Esophagus (tissue), 2 donors: Measurements from ENCODE around the gene GEMIN7. TPM values are rescaled to one million over a fixed set of nuclear protein-coding genes. Genes with fewer than 3 reads are reported as not detected.

Source experiments
- H3K27ac ChIP-seq, 2 donors: one replicate each; pipeline ENCODE4 v1.5.1; 2013; ENCODE audit warnings: low read depth in 2 of 2, mild to moderate bottlenecking in 2 of 2, inconsistent platforms in 1 of 2, low read length in 1 of 2, moderate library complexity in 1 of 2
- H3K27me3 ChIP-seq, 2 donors: one replicate each; pipeline ENCODE4 v1.6.1; 2013; ENCODE audit warnings: low read length in 2 of 2, control low read depth in 1 of 2, mild to moderate bottlenecking in 1 of 2; ENCODE audit not compliant: insufficient read depth in 2 of 2, control insufficient read depth in 1 of 2
- H3K36me3 ChIP-seq, 2 donors: one replicate each; pipeline ENCODE4 v1.6.1; 2013; ENCODE audit warnings: low read length in 1 of 2; ENCODE audit not compliant: control insufficient read depth in 2 of 2, insufficient read depth in 2 of 2
- H3K4me1 ChIP-seq, 2 donors: one replicate each; pipeline ENCODE4 v1.6.1; 2013; ENCODE audit warnings: low read length in 1 of 2; ENCODE audit not compliant: control insufficient read depth in 2 of 2, insufficient read depth in 2 of 2
- H3K4me3 ChIP-seq, 2 donors: one replicate each; pipeline ENCODE4 v1.5.1; 2013; ENCODE audit warnings: low read length in 2 of 2, mild to moderate bottlenecking in 2 of 2, low read depth in 1 of 2, moderate library complexity in 1 of 2
- H3K9me3 ChIP-seq, 2 donors: one replicate each; pipeline ENCODE4 v1.6.1; 2013; ENCODE audit warnings: mild to moderate bottlenecking in 2 of 2, low read depth in 1 of 2, low read length in 1 of 2, moderate library complexity in 1 of 2; ENCODE audit not compliant: control insufficient read depth in 2 of 2, insufficient read depth in 1 of 2
- WGBS, 2 donors: extraction: QIAGEN DNeasy Blood & Tissue Kit; methylation state at CpG; one replicate each; pipeline ENCODE4 v1.1.7; 2013; 5-methylcytosine and 5-hydroxymethylcytosine counted together
- polyA plus RNA-seq, 2 donors: library from polyadenylated mRNA; stranded (reverse); fragments of 200-250 nt; gene quantifications; one replicate each; pipeline ENCODE4 v1.2.3, GENCODE V29; 2013
- donor health status: healthy with polysubstance abuse.
- donor health status: Bipolar disorder and iron deficiency.

GEMIN7 gene
- polyA plus RNA-seq, 2 donors: 20.7 to 21.3 TPM

DNA sequence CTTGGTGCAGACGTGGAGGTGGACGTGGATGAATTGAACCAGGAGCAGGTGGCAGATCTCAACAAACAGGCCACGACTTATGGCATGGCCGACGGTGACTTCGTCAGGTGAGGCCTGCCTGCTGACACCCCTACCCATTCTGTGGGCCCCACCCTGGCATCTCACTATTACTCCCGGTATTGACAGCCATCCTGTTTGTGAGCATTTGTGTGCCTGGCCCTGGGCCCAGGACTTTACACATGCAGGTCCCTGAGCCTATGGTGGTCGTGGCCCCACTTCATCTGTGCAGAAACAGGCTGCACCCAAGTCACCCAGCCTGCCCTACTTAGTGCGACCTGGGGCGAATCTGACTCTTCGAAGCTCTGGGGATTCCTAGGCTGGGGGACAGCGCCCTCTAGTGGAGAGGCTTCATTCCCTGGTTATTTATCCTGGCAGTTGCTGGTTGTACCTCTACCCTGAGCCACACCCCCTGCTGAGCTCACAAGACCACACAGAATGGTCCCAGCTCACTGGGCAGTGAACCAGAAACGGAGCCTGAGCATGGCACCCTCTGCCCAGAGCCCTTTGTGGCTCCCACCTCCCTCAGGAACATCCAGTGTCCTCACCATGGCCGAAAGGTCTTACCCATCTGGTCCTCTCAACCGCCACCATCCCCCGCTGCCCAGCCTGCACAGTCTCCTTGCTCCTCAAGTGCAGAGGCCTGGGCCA lies 19.6 kb upstream of the GEMIN7 start:
- H3K4me1 ChIP-seq: peaks cover 0 to 2% of the 10 kb centered on the region in 2 donors
- no peak overlapping the region for H3K4me3 ChIP-seq
- no peaks in the 10 kb centered on the region for H3K27me3 ChIP-seq
- H3K9me3 ChIP-seq: no peaks in the 10 kb centered on the region
- 50 to 54% methylated on average over 16 of the region's 16 CpGs for WGBS, 2 donors
- H3K27ac ChIP-seq: no peak overlapping the region
- H3K36me3 ChIP-seq: peaks cover 20 to 80% of the 10 kb centered on the region in 2 donors

DNA sequence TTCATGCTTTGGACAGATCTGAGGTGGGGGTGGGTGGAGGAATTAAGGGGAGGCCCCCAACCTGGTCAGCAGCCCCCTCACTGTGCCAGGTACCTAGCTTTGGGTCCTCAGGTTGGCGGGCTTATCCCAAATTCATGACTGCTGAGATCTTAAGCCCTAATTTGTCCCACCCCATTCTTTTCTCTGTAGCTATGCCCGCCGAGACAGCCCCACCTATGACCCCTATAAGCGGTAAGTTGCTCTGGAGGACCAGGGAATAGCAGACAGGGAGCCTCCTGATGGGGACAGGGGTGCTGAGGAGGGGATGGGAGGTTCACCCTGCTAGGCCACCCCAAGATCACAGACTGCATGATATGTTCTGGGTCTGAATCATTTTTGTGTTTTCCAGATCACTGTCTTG lies 17.1 kb upstream of the GEMIN7 start:
- Histone ChIP-seq H3K4me1 (peaks cover 0 to 2% of the 10 kb centered on the region in 2 donors), H3K9me3 (no peaks in the 10 kb centered on the region), H3K27me3 (no peaks in the 10 kb centered on the region), H3K36me3 (peaks cover 20 to 73% of the 10 kb centered on the region in 2 donors), H3K27ac (no peak overlapping the region), H3K4me3 (no peak overlapping the region)
- WGBS, 2 donors: 94 to 96% methylated on average over 4 of the region's 4 CpGs

DNA sequence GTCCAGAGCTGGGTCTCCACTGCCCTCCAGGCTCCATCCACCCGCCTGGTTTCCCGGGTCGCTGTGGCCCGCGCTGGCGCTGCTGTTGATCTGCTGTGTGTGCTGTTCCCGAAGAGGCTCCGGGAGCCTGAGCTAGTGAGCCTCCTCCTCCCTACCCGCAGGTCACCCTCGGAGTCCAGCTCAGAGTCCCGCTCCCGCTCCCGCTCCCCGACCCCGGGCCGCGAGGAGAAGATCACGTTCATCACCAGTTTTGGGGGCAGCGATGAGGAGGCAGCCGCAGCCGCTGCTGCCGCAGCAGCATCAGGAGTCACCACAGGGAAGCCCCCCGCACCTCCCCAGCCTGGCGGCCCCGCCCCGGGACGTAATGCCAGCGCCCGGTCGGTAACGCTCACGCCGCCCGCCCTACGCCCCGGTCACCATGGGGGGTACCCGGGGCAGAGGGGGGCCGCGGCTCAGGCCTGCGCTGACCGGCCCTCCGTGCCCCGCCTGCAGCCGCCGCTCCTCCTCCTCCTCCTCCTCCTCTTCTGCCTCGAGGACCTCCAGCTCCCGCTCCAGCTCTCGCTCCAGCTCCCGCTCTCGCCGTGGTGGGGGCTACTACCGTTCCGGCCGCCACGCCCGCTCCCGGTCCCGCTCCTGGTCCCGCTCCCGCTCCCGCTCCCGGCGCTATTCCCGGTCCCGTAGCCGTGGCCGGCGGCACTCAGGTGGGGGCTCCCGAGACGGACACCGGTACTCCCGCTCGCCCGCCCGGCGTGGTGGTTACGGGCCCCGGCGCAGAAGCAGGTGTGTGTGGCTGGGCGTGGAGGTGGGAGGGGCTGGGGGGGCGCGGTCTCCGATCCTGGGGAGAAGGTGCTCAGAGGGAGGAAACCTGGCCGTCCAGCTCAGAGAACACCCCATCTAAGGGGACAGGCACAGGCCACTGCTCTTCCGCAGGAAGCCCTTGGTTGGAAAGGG lies 14.9 kb upstream of the GEMIN7 start:
- peaks cover 0 to 8% of the 10 kb centered on the region in 2 donors for H3K4me1 ChIP-seq
- no peaks in the 10 kb centered on the region for H3K27me3 ChIP-seq
- WGBS, 2 donors: 95 to 96% methylated on average over 85 of the region's 85 CpGs
- H3K27ac ChIP-seq: no peak overlapping the region
- H3K36me3 ChIP-seq: peaks cover 18 to 68% of the 10 kb centered on the region in 2 donors
- no peak overlapping the region for H3K4me3 ChIP-seq
- H3K9me3 ChIP-seq: no peaks in the 10 kb centered on the region

DNA sequence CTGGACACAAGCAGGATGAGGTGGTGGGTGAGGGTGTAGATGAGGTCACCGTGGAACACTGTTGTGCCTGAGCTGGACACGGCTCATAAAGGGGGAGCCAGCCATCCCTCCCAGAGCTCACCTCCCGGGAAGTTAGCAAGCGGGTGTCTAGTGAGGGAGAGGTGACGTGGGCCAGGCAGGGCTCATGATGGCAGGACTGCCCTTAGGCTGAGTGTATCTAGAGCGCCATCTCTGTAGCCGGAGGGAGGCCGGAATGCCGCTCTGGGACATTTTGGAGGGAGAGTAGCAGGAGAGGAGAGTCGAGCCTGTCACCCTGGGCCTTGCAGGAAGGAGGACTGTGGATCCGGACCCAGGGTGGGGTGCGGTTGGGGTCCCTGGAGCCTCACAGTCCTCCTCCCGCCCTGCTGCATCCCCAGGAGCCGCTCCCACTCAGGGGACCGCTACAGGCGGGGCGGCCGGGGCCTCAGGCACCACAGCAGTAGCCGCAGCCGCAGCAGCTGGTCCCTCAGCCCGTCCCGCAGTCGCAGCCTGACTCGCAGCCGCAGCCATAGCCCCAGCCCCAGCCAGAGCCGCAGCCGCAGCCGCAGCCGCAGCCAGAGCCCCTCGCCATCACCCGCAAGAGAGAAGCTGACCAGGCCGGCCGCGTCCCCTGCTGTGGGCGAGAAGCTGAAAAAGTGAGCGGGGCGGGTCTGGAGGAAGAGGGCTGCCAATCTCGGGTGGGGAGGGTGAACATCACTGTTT lies 12.0 kb upstream of the GEMIN7 start:
- H3K36me3 ChIP-seq: peaks cover 4 to 68% of the 10 kb centered on the region in 2 donors
- peaks cover 0 to 31% of the 10 kb centered on the region in 2 donors for H3K4me1 ChIP-seq
- no peaks in the 10 kb centered on the region for H3K27me3 ChIP-seq
- H3K9me3 ChIP-seq: no peaks in the 10 kb centered on the region
- no peak overlapping the region for H3K4me3 ChIP-seq
- H3K27ac ChIP-seq: no peak overlapping the region
- 89 to 91% methylated on average over 38 of the region's 38 CpGs for WGBS, 2 donors

DNA sequence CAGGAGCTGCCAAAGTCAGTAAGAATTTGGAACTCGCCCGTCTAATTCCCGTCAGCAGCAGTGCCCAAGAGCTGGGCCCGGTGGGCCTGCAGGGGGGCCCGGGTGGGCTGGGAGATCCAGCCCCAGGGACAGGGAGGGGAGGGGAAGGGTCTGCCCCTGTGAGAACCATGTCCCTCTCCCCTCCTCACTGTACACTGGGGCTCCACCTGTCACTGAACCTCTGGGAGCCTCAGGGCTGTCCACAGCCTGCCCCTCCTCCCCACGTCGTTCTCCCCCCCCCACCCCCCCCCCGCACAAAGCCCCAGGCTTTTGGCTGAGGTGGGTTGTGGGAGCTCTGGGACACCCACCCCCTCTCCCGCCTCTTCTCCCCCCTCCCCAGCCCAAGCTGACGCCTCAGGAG lies 11.0 kb upstream of the GEMIN7 start:
- 48 to 80% methylated on average over 5 to 10 of the region's 10 CpGs for WGBS, 2 donors
- H3K4me3 ChIP-seq: no peak overlapping the region
- no peak overlapping the region for H3K27ac ChIP-seq
- H3K36me3 ChIP-seq: peaks cover 4 to 67% of the 10 kb centered on the region in 2 donors
- H3K4me1 ChIP-seq: peaks cover 0 to 35% of the 10 kb centered on the region in 2 donors
- H3K9me3 ChIP-seq: no peaks in the 10 kb centered on the region
- H3K27me3 ChIP-seq: no peaks in the 10 kb centered on the region

DNA sequence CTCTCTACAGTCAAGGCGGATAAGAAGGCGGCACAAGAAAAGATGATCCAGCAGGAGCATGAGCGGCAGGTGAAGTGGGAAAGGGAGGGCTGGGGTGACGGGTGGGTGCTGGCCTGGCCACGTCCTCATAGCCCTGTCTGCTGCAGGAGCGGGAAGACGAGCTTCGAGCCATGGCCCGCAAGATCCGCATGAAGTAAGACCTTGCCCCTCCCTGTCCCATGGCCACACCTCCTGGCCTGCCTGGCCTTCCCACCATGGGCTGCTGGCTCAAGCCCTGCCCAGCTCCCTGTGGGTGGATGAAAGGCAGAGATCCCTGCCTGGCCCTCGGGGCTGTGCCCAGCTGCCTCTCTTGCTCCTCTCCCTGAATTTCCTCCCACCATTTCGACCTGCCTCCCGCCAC lies 10.0 kb upstream of the GEMIN7 start:
- Histone ChIP-seq H3K27ac (peak overlapping the region; percentile 60 to 76), H3K4me1 (peaks cover 0 to 35% of the 10 kb centered on the region in 2 donors), H3K4me3 (no peak overlapping the region), H3K27me3 (no peaks in the 10 kb centered on the region), H3K9me3 (no peaks in the 10 kb centered on the region), H3K36me3 (peaks cover 4 to 62% of the 10 kb centered on the region in 2 donors)
- 53 to 54% methylated on average over 13 of the region's 13 CpGs for WGBS, 2 donors

DNA sequence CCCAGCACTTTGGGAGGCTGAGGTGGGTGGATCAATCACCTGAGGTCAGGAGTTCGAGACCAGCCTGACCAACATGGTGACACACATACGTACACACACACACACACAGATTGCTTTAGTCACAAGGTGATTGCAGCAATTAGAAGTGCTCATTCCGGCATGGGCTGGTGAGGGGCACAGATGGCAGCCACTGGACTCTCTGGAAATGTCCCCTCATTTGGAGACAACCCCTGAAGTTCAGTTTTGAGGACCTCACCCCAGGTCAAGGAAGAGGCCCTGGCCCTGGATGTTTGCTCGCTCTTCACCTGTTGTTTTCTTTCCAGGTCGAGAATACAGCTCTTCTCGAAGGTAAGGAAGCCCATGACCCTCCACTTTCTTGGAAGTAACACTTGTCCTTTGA lies 8.8 kb upstream of the GEMIN7 start:
- Histone ChIP-seq H3K9me3 (no peaks in the 10 kb centered on the region), H3K27ac (peak overlapping the region; percentile 76 to 83), H3K4me3 (no peak overlapping the region), H3K36me3 (peaks cover 4 to 53% of the 10 kb centered on the region in 2 donors), H3K27me3 (no peaks in the 10 kb centered on the region), H3K4me1 (peaks cover 0 to 38% of the 10 kb centered on the region in 2 donors)
- 68 to 78% methylated on average over 6 of the region's 6 CpGs for WGBS, 2 donors

DNA sequence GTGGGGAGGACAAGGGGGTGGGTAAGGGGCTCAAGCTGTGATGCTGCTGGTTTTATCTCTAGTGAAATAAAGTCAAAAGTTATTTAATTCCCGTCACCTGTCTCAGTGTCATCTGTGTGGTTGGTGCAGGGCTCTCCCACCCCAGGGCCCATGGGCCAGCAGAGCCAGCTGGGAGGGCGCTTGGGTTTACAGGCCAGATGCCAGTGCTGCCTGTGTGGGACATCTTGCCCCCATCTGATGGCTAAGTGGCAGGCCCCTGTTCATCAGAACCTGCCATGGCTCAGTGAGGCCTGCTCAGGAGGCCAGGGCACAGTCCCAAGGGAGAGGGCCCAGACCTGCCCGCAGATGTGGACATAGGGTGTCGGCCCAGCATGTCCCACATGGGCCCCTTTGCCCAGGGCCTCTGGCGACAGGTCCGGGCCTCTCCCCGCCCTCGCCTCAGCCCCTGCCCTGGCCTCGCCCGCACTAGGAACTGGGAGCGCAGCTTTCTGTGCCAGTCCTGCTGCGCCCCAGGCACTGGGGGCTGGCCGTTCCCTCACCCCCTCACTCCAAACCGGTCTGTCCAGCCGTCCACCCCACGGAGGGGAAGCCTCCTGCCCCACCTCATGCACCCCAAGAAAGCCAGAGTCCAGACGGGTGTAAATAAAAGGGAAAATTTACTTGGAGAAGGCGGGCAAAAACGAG lies 8.1 kb upstream of the GEMIN7 start:
- H3K27ac ChIP-seq: peak overlapping the region; percentile 76 to 83
- no peak overlapping the region for H3K4me3 ChIP-seq
- no peaks in the 10 kb centered on the region for H3K27me3 ChIP-seq
- H3K4me1 ChIP-seq: peaks cover 0 to 38% of the 10 kb centered on the region in 2 donors
- peaks cover 4 to 49% of the 10 kb centered on the region in 2 donors for H3K36me3 ChIP-seq
- no peaks in the 10 kb centered on the region for H3K9me3 ChIP-seq
- 47 to 72% methylated on average over 19 of the region's 19 CpGs for WGBS, 2 donors

DNA sequence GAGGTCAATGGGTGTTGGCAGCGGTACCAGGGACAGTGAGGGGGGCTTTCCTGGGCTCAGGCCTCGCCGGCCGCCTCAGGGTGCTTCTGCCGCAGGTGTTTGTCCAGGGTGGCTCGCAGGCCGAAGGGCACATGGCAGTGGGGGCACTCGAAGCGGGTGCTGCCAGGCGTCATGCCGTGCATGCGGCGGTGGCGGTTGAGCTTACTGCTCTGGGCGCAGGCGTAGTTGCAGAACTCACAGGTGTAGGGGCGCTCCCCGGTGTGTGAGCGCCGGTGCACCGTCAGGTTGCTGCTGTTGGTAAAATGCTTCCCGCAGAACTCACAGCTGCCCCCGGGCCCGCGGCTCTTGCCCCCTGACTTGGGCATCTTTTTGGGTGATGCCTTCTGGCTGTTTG lies 7.5 kb upstream of the GEMIN7 start:
- peak overlapping the region; percentile 76 to 83 for H3K27ac ChIP-seq
- no peaks in the 10 kb centered on the region for H3K9me3 ChIP-seq
- no peak overlapping the region for H3K4me3 ChIP-seq
- peaks cover 4 to 48% of the 10 kb centered on the region in 2 donors for H3K36me3 ChIP-seq
- H3K4me1 ChIP-seq: peaks cover 0 to 38% of the 10 kb centered on the region in 2 donors
- no peaks in the 10 kb centered on the region for H3K27me3 ChIP-seq
- WGBS, 2 donors: 57 to 64% methylated on average over 25 of the region's 25 CpGs
